Erythroblast (primary cell): ENCODE results near the gene ACACB.

Source experiments
- GATA1 ChIP-seq: IDR thresholded peaks from 2 replicates; pipeline ENCODE4 v1.6.1; 2011; ENCODE audit warnings: low read depth, mild to moderate bottlenecking, control low read depth, low read length, moderate library complexity
- POLR2A ChIP-seq: IDR thresholded peaks from 2 replicates; pipeline ENCODE4 v1.6.1; 2011; ENCODE audit warnings: mild to moderate bottlenecking, low read length

DNA sequence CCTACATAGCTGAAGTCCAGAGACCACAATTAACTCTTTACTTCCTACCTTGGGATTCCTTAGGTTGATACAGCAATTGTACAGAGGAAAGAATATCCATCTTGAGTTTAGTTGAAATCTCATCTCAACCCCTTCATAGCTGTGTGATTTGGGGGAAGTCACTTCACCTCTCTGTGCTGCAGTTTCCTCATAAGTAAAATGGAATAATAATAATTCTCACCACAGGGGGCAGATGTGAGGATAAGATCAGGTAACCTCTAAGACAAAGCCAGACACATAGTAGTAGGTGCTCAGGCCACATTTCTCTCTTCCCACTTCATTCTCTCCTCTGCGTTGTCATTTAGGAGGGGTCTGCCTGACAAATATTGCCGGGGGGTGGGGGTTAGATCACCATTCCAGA, 186.0 kb downstream of the ACACB start:
- TF ChIP-seq POLR2A (no peak), GATA1 (no peak)
